Suprapubic skin (tissue), 4 donors: ENCODE measurements around the gene MOB3C. TPM values are rescaled to one million over a fixed set of nuclear protein-coding genes. Genes with fewer than 3 reads are reported as not detected.

Experiments used
- DNase-seq, 2 donors: peaks; one replicate each; pipeline ENCODE4 v3.0.0-alpha.2; 2019; ENCODE audit warnings: low spot score in 2 of 2
- H3K27ac ChIP-seq: fragments of 200-600 bp; sonication (generic); one replicate; pipeline ENCODE4 v1.5.1; 2019
- H3K27me3 ChIP-seq: fragments of 200-600 bp; sonication (generic); one replicate; pipeline ENCODE4 v1.5.1; 2019
- H3K36me3 ChIP-seq: fragments of 200-600 bp; sonication (generic); one replicate; pipeline ENCODE4 v1.5.1; 2019
- H3K4me1 ChIP-seq: fragments of 200-600 bp; sonication (generic); one replicate; pipeline ENCODE4 v1.5.1; 2019
- H3K4me3 ChIP-seq: fragments of 200-600 bp; sonication (generic); one replicate; pipeline ENCODE4 v1.5.1; 2019; ENCODE audit warnings: mild to moderate bottlenecking
- H3K9me3 ChIP-seq: fragments of 200-600 bp; sonication (generic); one replicate; pipeline ENCODE4 v1.5.1; 2019
- EP300 ChIP-seq: sonication (generic); formaldehyde crosslinking; IDR thresholded peaks from one replicate; pipeline ENCODE4 v1.6.1; 2017; ENCODE audit warnings: antibody characterized with exemption
- POLR2A ChIP-seq, 2 donors: fragments of 450-650 bp; IDR thresholded peaks; one replicate each; pipeline ENCODE4 v1.6.1; 2017; ENCODE audit warnings: antibody characterized with exemption in 2 of 2, mild to moderate bottlenecking in 2 of 2, moderate library complexity in 2 of 2
- POLR2AphosphoS5 ChIP-seq, 3 donors: sonication (generic); formaldehyde crosslinking; IDR thresholded peaks; one replicate each; pipeline ENCODE4 v1.6.1; 2017; ENCODE audit warnings: antibody characterized with exemption in 3 of 3
- WGBS: methylation state at CpG from one replicate; pipeline ENCODE4 v1.1.5; 2018; 5-methylcytosine and 5-hydroxymethylcytosine counted together
- total RNA-seq, 4 donors: library from RNA; depleted of rRNA; stranded (reverse); fragments of >200 nt; gene quantifications; one replicate each; pipeline ENCODE4 v1.1.0, GENCODE V29; 2016
- TF ChIP-seq, protein P1 (sequence below), 2 donors: fragments of 200-600 bp in 1 of 2; fragments of 450-650 bp in 1 of 2; sonication (generic) in 1 of 2; IDR thresholded peaks; one replicate each; pipeline ENCODE4 v1.5.1; 2016 to 2019; ENCODE audit warnings: antibody characterized with exemption in 2 of 2, mild to moderate bottlenecking in 1 of 2, moderate library complexity in 1 of 2

The MOB3C gene
- total RNA-seq, 4 donors from 2014 or later: 8.0 to 14.1 (median 11.6) TPM

DNA sequence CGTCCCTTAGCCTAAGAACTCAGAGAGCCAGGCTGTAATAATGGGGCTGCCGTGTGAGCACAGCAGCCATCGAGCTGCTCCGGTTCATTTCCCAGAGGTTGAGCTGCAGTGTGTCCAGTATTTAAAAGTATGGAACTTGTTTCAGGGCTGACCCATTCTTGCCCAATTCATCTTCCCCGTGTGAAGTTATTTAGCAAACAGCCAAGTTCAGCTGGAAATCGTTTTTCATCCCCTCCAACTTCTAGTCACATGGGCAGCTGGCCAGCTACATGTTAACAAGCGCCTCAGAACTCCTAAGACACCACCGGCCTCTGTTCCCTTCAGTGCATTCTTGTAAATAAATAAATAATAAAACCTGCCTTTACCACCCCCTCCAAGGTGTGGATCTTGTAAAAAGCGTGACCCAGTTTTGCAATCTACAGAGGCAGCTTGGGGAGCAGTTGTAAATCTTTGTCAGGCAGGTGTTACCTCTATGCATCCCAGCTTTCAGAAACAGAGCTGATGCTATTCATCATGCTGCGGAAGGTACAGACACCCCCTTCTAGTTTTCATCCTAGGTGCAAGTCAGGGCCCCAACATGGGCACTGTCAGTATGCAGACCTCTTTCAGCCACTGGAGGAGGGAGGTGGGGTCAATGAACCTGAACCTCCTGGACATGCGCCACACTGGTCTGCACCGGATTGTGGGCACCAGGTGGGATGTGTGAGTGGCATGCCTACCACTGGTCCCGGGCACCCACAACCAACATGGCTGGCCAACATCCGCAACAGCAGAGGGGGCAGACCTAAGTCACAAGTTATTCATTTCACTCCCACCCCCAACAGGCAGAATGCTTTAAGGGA lies 46.5 kb downstream of the MOB3C start:
- Histone ChIP-seq H3K36me3 (peaks cover 42% of the 10 kb centered on the region), H3K27ac (no peak overlapping the region), H3K4me1 (no peaks in the 10 kb centered on the region), H3K9me3 (no peaks in the 10 kb centered on the region), H3K27me3 (no peaks in the 10 kb centered on the region), H3K4me3 (no peak overlapping the region)
- WGBS: 78% methylated on average over 14 of the region's 14 CpGs
- TF ChIP-seq EP300: no peak
- peak in 1 of 2 donors; percentile 46 for DNase-seq

DNA sequence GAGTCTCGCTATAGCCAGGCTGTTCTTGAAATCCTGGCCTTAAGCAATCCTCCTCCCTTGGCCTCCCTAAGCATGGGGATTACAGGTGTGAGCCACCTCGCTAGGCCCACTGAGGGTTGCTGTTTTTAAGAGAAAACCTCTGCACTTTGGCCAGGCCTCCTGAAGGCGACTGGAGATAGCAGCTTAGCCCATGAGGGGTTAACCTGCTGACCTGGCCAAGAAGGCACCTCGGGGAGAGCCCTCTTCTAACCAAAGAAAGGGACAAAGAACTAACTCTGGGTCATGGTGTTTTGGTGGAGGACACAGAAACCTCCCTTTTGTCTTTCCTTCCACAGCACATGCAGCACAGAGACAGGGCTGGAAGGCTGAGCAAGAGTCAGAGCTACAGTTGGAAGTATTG lies 47.5 kb downstream of the MOB3C start:
- H3K27me3 ChIP-seq: no peaks in the 10 kb centered on the region
- DNase-seq: peak in 1 of 2 donors; percentile 30
- H3K27ac ChIP-seq: no peak overlapping the region
- H3K9me3 ChIP-seq: no peaks in the 10 kb centered on the region
- H3K36me3 ChIP-seq: peaks cover 43% of the 10 kb centered on the region
- H3K4me3 ChIP-seq: no peak overlapping the region
- TF ChIP-seq EP300 (no peak), POLR2AphosphoS5 (IDR thresholded peaks at IDR 0.05) (no peak), POLR2A (IDR thresholded peaks at IDR 0.05) (no peak)
- TF ChIP-seq, protein P1, sequence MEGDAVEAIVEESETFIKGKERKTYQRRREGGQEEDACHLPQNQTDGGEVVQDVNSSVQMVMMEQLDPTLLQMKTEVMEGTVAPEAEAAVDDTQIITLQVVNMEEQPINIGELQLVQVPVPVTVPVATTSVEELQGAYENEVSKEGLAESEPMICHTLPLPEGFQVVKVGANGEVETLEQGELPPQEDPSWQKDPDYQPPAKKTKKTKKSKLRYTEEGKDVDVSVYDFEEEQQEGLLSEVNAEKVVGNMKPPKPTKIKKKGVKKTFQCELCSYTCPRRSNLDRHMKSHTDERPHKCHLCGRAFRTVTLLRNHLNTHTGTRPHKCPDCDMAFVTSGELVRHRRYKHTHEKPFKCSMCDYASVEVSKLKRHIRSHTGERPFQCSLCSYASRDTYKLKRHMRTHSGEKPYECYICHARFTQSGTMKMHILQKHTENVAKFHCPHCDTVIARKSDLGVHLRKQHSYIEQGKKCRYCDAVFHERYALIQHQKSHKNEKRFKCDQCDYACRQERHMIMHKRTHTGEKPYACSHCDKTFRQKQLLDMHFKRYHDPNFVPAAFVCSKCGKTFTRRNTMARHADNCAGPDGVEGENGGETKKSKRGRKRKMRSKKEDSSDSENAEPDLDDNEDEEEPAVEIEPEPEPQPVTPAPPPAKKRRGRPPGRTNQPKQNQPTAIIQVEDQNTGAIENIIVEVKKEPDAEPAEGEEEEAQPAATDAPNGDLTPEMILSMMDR (IDR thresholded peaks at IDR 0.05): no peak
- no peaks in the 10 kb centered on the region for H3K4me1 ChIP-seq
- WGBS: 94% methylated on average over 4 of the region's 4 CpGs

DNA sequence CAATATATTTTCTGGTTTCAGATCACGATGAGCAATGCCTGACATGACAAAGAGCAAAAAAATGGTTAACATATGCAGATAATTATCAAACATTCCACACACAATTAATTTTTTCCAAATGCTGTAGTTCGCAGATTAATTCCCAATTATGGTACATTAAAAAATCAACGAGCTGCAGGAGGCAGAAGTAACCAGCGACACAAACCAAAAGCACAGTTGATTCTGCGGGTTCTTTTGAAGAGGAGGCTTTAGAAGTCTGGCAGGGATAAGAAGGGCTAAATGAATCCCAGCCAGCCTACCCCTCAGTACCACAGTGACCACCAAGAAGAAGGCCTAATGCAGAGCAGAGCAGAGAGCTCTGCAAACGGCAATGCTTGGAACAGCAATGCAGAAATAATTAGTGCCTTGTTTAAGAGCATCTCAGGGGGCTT lies 48.1 kb downstream of the MOB3C start:
- Histone ChIP-seq H3K4me1 (no peaks in the 10 kb centered on the region), H3K27ac (no peak overlapping the region), H3K36me3 (peaks cover 44% of the 10 kb centered on the region), H3K9me3 (no peaks in the 10 kb centered on the region), H3K27me3 (no peaks in the 10 kb centered on the region), H3K4me3 (no peak overlapping the region)
- 68% methylated on average over 6 of the region's 6 CpGs for WGBS
- no peak for TF ChIP-seq POLR2A (IDR thresholded peaks at IDR 0.05)
- TF ChIP-seq, protein P1 (IDR thresholded peaks at IDR 0.05): no peak
- no peak for TF ChIP-seq EP300
- TF ChIP-seq POLR2AphosphoS5 (IDR thresholded peaks at IDR 0.05): no peak
- DNase-seq: no peak

DNA sequence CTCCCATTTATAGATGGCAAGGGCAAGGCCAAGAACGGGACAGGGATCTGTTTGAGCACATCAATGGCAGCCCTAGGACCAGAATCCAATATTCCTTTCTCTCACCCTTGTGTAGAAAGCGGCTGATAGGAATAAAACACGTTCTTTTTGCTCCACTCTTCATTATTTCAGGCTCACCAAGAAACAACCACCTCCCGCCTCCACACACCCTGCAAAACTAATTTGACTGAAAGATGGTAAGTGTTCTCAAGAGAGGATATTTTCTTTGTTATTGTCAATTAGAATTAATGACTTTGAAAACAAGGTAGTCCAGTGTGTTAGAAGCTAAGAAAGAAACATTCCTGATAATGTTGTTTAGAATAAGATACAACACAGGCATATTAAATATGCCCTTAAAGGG lies 53.3 kb downstream of the MOB3C start:
- 88% methylated on average over 4 of the region's 4 CpGs for WGBS
- TF ChIP-seq POLR2A (IDR thresholded peaks at IDR 0.05) (no peak), EP300 (no peak), POLR2AphosphoS5 (IDR thresholded peaks at IDR 0.05) (no peak)
- TF ChIP-seq, protein P1 (IDR thresholded peaks at IDR 0.05): no peak
- H3K27ac ChIP-seq: no peak overlapping the region
- peaks cover 16% of the 10 kb centered on the region for H3K4me1 ChIP-seq
- H3K9me3 ChIP-seq: no peaks in the 10 kb centered on the region
- H3K36me3 ChIP-seq: peaks cover 74% of the 10 kb centered on the region
- no peak overlapping the region for H3K4me3 ChIP-seq
- no peak for DNase-seq
- no peaks in the 10 kb centered on the region for H3K27me3 ChIP-seq

DNA sequence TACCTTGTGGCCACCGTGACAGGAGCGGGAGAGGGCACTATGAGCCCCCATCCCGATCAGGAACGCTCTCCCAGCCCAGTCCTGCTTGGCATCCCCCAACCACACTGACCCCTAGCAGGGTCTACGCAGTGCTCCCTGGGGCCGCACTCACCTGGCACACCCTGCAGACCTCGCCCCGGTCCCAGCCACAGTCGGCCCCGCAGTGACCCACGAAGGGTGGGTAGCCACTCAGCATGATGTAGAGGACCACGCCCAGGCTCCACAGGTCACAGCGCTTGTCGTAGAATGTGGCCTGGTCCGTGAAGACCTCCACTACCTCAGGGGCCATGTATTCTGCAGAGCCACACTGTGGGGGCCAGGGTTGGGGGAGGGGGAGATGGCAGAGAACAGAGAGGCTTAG lies 54.1 kb downstream of the MOB3C start:
- no peaks in the 10 kb centered on the region for H3K27me3 ChIP-seq
- no peak overlapping the region for H3K4me3 ChIP-seq
- DNase-seq: no peak
- no peak for TF ChIP-seq POLR2A (IDR thresholded peaks at IDR 0.05)
- TF ChIP-seq, protein P1 (IDR thresholded peaks at IDR 0.05): no peak
- TF ChIP-seq EP300: no peak
- TF ChIP-seq POLR2AphosphoS5 (IDR thresholded peaks at IDR 0.05): no peak
- H3K27ac ChIP-seq: no peak overlapping the region
- H3K4me1 ChIP-seq: peaks cover 23% of the 10 kb centered on the region
- WGBS: 92% methylated on average over 10 of the region's 15 CpGs
- H3K9me3 ChIP-seq: no peaks in the 10 kb centered on the region
- peaks cover 75% of the 10 kb centered on the region for H3K36me3 ChIP-seq
